Smooth muscle cell (in vitro differentiated cells): Measurements from ENCODE around the gene LTF. TPM values are rescaled to one million over a fixed set of nuclear protein-coding genes. Genes with fewer than 3 reads are reported as not detected.

Source experiments
- DNase-seq: peaks from one replicate; lab custom pipeline; 2025; ENCODE audit not compliant: unreplicated experiment; lab: John Stamatoyannopoulos, UW
- H2AFZ ChIP-seq: fragments of 200-600 bp; sonication (generic); 2 replicates; pipeline ENCODE4 v1.6.0; 2016; ENCODE audit warnings: antibody characterized with exemption, low read depth, mild to moderate bottlenecking
- H3F3A ChIP-seq: fragments of 200-600 bp; sonication (generic); 2 replicates; pipeline ENCODE4 v1.6.0; 2017; ENCODE audit warnings: antibody characterized with exemption, low read depth
- H3K27ac ChIP-seq: fragments of 200-600 bp; sonication (generic); 2 replicates; pipeline ENCODE4 v1.5.1; 2016; ENCODE audit warnings: low read depth, mild to moderate bottlenecking
- H3K27me3 ChIP-seq: fragments of 200-600 bp; sonication (generic); 2 replicates; pipeline ENCODE4 v1.6.1; 2016; ENCODE audit warnings: low read depth, mild to moderate bottlenecking
- H3K36me3 ChIP-seq: fragments of 200-600 bp; sonication (generic); 2 replicates; pipeline ENCODE4 v1.5.1; 2016; ENCODE audit warnings: low read depth
- H3K4me1 ChIP-seq: fragments of 200-600 bp; sonication (generic); 2 replicates; pipeline ENCODE4 v1.5.1; 2016; ENCODE audit warnings: low read depth
- H3K4me2 ChIP-seq: fragments of 200-600 bp; sonication (generic); 2 replicates; pipeline ENCODE4 v1.6.0; 2016; ENCODE audit warnings: mild to moderate bottlenecking
- H3K4me3 ChIP-seq: fragments of 200-600 bp; sonication (generic); 2 replicates; pipeline ENCODE4 v1.5.1; 2016; ENCODE audit warnings: mild to moderate bottlenecking
- H3K79me2 ChIP-seq: fragments of 200-600 bp; sonication (generic); 2 replicates; pipeline ENCODE4 v1.6.0; 2016; ENCODE audit warnings: low read depth, mild to moderate bottlenecking
- H3K9ac ChIP-seq: fragments of 200-600 bp; sonication (generic); 2 replicates; pipeline ENCODE4 v1.6.0; 2016; ENCODE audit warnings: low read depth
- H3K9me3 ChIP-seq: fragments of 200-600 bp; sonication (generic); replicated peaks from 2 replicates; pipeline ENCODE4 v1.5.1; 2016; ENCODE audit warnings: low read depth
- H4K20me1 ChIP-seq: fragments of 200-600 bp; sonication (generic); 2 replicates; pipeline ENCODE4 v1.6.0; 2016; ENCODE audit warnings: low read depth
- CTCF ChIP-seq: fragments of 200-600 bp; sonication (generic); IDR thresholded peaks from 2 replicates; pipeline ENCODE4 v1.5.1; 2017; ENCODE audit warnings: borderline replicate concordance, mild to moderate bottlenecking, antibody characterized with exemption; ENCODE audit not compliant: insufficient read depth, poor library complexity, severe bottlenecking
- WGBS: methylation state at CpG from one replicate; pipeline ENCODE4 v1.1.7; 2016; ENCODE audit warnings: low lambda C conversion rate; 5-methylcytosine and 5-hydroxymethylcytosine counted together
- polyA plus RNA-seq: library from polyadenylated mRNA; unstranded; fragments of >200 nt; fragmentation: Nextera tagmentation; extraction: Ambion mirVana; gene quantifications from 2 replicates; pipeline ENCODE4 v1.2.1, GENCODE V29; 2016
- total RNA-seq: library from RNA; depleted of rRNA; stranded (reverse); fragments of >200 nt; gene quantifications from 2 replicates; pipeline ENCODE4 v1.2.3, GENCODE V29; 2014

The LTF gene
- total and polyA plus RNA-seq, 2 experiments from 2014 or later, result not detected

- Histone ChIP-seq H3K9ac (no peak overlapping the region), H3K79me2 (no peaks in the 10 kb centered on the region), H3K4me2 (no peak overlapping the region), H3K9me3 (no peaks in the 10 kb centered on the region), H3K27me3 (no peaks in the 10 kb centered on the region), H3K36me3 (no peaks in the 10 kb centered on the region), H3F3A (no peaks in the 10 kb centered on the region), H2AFZ (no peak overlapping the region), H3K27ac (no peak overlapping the region), H3K4me3 (no peak overlapping the region), H4K20me1 (no peaks in the 10 kb centered on the region), H3K4me1 (no peaks in the 10 kb centered on the region)
- no peak for TF ChIP-seq CTCF
- no peak for DNase-seq
- WGBS, result 88% methylated on average over 2 of the region's 2 CpGs
These were observed 19.1 kb upstream of the LTF start for GRCh38 chr3:46483825-46484224.

GRCh38 chr3:46482632-46483350 lies 18.1 kb upstream of the LTF start:
- TF ChIP-seq CTCF, result no peak
- H2AFZ ChIP-seq, result no peak overlapping the region
- no peaks in the 10 kb centered on the region for H3K27me3 ChIP-seq
- H3K79me2 ChIP-seq, result no peaks in the 10 kb centered on the region
- no peak overlapping the region for H3K9ac ChIP-seq
- no peaks in the 10 kb centered on the region for H3F3A ChIP-seq
- no peak for DNase-seq
- H3K4me1 ChIP-seq, result no peaks in the 10 kb centered on the region
- no peak overlapping the region for H3K4me3 ChIP-seq
- no peaks in the 10 kb centered on the region for H4K20me1 ChIP-seq
- H3K27ac ChIP-seq, result no peak overlapping the region
- no peak overlapping the region for H3K4me2 ChIP-seq
- H3K9me3 ChIP-seq, result no peaks in the 10 kb centered on the region
- H3K36me3 ChIP-seq, result no peaks in the 10 kb centered on the region
- WGBS, result 97% methylated on average over 1 of the region's 1 CpG

- no peak for TF ChIP-seq CTCF
- Histone ChIP-seq H3K27ac (no peak overlapping the region), H3K4me1 (no peaks in the 10 kb centered on the region), H3F3A (no peaks in the 10 kb centered on the region), H3K36me3 (no peaks in the 10 kb centered on the region), H3K9ac (no peak overlapping the region), H3K4me3 (no peak overlapping the region), H3K4me2 (no peak overlapping the region), H4K20me1 (no peaks in the 10 kb centered on the region), H3K79me2 (no peaks in the 10 kb centered on the region), H3K27me3 (no peaks in the 10 kb centered on the region), H3K9me3 (no peaks in the 10 kb centered on the region), H2AFZ (no peak overlapping the region)
- DNase-seq, result no peak
- WGBS, result 91% methylated on average over 4 of the region's 4 CpGs
These were observed 16.9 kb upstream of the LTF start for GRCh38 chr3:46481636-46482035.
